K562 (cell line): ENCODE measurements around the gene HMGCL. TPM values are rescaled to one million over a fixed set of nuclear protein-coding genes. Genes with fewer than 3 reads are reported as not detected.

Experiments used
- KDM4B ChIP-seq, 2 experiments: fragments of 450-650 bp in 1 of 2; sonication (generic) in 1 of 2; IDR thresholded peaks; 2 replicates each; pipeline ENCODE4 v1.6.1; 2016 to 2017; ENCODE audit warnings: borderline replicate concordance in 2 of 2, antibody characterized with exemption in 1 of 2, low read depth in 1 of 2, mild to moderate bottlenecking in 1 of 2
- KLF6 ChIP-seq: fragments of 250-450 bp; sonication (Bioruptor Pico); IDR thresholded peaks from 2 replicates; pipeline ENCODE4 v1.4.0; 2020; ENCODE audit warnings: mild to moderate bottlenecking, moderate library complexity, borderline replicate concordance
- NBN ChIP-seq: fragments of 450-650 bp; IDR thresholded peaks from 2 replicates; pipeline ENCODE4 v1.6.1; 2016; ENCODE audit warnings: low read depth, mild to moderate bottlenecking
- NFE2 ChIP-seq: IDR thresholded peaks from 2 replicates; pipeline ENCODE4 v1.6.1; 2014; ENCODE audit warnings: antibody characterized with exemption, low read depth
- POLR2AphosphoS5 ChIP-seq: IDR thresholded peaks from 2 replicates; pipeline ENCODE4 v1.6.1; 2011; ENCODE audit warnings: mild to moderate bottlenecking, low read depth, low read length, moderate library complexity; ENCODE audit not compliant: control insufficient read depth, insufficient read depth
- TEAD2 ChIP-seq: fragments of 450-650 bp; IDR thresholded peaks from 2 replicates; pipeline ENCODE4 v1.6.1; 2016; ENCODE audit warnings: missing genetic modification characterization, control low read depth, missing compliant biosample characterization
- ZNF445 ChIP-seq: fragments of 250-450 bp; sonication (Bioruptor Pico); IDR thresholded peaks from 2 replicates; pipeline ENCODE4 v1.4.0; 2020; ENCODE audit warnings: low read depth, mild to moderate bottlenecking, moderate library complexity
- ZNF583 ChIP-seq: fragments of 250-450 bp; sonication (Bioruptor Pico); IDR thresholded peaks from 2 replicates; pipeline ENCODE4 v1.4.0; 2020
- ZNF830 ChIP-seq: fragments of 250-450 bp; sonication (Bioruptor Pico); IDR thresholded peaks from 2 replicates; pipeline ENCODE4 v1.5.0; 2021; ENCODE audit warnings: mild to moderate bottlenecking
- polyA plus RNA-seq, 8 experiments: library from polyadenylated mRNA; depleted of rRNA in 4 of 8; stranded (reverse) in 5 of 8; unstranded in 3 of 8; fragments of >200 nt; fragmentation: Nextera tagmentation in 2 of 8; fragmentation: Illumina TruSeq in 1 of 8; extraction: Ambion mirVana in 2 of 8; extraction: Trizol in 1 of 8; gene quantifications; 2 replicates each; pipeline versions ENCODE4 v1.2.1 to v1.2.3, GENCODE V29; 2011 to 2014; ENCODE audit warnings: inconsistent platforms in 1 of 8, missing spikeins in 1 of 8
- total RNA-seq, 7 experiments: library from RNA; depleted of rRNA in 6 of 7; stranded (reverse); fragments of >200 nt in 6 of 7; fragmentation: Illumina TruSeq in 2 of 7; extraction: Trizol in 2 of 7; gene quantifications; 2 replicates each; pipeline versions ENCODE4 v1.2.1 to v1.2.3, GENCODE V29; 2011 to 2021; ENCODE audit warnings: low replicate concordance in 1 of 7
- TF ChIP-seq, protein P1 (sequence below), 2 experiments: fragments of 450-650 bp; IDR thresholded peaks; 2 replicates each; pipeline ENCODE4 v1.6.1; 2018; ENCODE audit warnings: mild to moderate bottlenecking in 2 of 2, low read depth in 1 of 2; ENCODE audit not compliant: partially characterized antibody in 2 of 2
- TF ChIP-seq, protein P2 (sequence below): fragments of 450-650 bp; formaldehyde crosslinking; IDR thresholded peaks from 2 replicates; pipeline ENCODE4 v1.4.0; 2022; ENCODE audit warnings: mild to moderate bottlenecking, moderate library complexity
- TF ChIP-seq, protein P3 (sequence below): fragments of 200-800 bp; sonication (Bioruptor generic); IDR thresholded peaks from 2 replicates; pipeline ENCODE4 v1.6.1; 2017; ENCODE audit warnings: missing genetic modification characterization, missing compliant biosample characterization
- TF ChIP-seq, protein P4 (sequence below): sonication (generic); formaldehyde crosslinking; IDR thresholded peaks from 2 replicates; pipeline ENCODE4 v1.8.0; 2022; ENCODE audit warnings: mild to moderate bottlenecking, low read depth, missing genetic modification reagents
- TF ChIP-seq, protein P5 (sequence below): fragments of 450-650 bp; IDR thresholded peaks from 2 replicates; pipeline ENCODE4 v1.6.1; 2017; ENCODE audit warnings: antibody characterized with exemption, mild to moderate bottlenecking

The HMGCL gene
- total and polyA plus RNA-seq, 9 of the 15 experiments (the other 6 are each of a cell fraction or from before 2014, with no cell fraction given), result 18.0 to 82.2 (median 24.2) TPM

DNA sequence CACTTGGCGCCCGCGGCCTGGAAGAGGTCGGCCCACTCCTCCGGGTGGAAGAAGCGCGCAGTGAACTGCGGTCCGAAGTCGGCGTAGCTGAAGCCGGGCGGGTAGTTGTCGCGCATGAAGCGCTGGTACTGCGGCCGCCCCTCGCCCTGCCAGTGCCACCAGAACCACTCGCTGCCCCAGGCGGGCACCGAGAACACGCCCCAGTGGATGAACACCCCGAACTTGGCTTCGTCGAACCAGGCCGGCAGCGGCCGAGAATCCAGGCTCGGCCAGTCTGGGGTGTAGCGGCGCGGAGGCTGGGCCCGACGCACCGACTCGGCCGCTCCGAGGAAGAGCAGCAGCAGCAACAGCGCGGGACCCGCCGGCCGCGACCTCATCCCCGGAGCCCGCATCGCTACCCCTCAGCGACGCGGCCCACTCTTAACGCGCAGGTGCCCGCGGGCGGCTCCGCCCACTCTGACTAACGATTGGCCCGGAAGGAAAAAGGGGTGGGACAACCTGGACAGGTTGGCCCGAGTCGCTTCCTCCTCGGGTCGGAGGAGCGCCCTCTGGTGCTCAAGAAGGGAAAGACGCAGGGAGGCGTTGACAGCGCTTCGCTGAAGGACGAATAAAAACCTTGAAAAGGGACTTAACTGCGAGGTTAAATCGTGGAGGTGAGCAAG is 42.8 kb upstream of the HMGCL start, which contains the start of gene FUCA1 (continued):
- TF ChIP-seq, protein P1, sequence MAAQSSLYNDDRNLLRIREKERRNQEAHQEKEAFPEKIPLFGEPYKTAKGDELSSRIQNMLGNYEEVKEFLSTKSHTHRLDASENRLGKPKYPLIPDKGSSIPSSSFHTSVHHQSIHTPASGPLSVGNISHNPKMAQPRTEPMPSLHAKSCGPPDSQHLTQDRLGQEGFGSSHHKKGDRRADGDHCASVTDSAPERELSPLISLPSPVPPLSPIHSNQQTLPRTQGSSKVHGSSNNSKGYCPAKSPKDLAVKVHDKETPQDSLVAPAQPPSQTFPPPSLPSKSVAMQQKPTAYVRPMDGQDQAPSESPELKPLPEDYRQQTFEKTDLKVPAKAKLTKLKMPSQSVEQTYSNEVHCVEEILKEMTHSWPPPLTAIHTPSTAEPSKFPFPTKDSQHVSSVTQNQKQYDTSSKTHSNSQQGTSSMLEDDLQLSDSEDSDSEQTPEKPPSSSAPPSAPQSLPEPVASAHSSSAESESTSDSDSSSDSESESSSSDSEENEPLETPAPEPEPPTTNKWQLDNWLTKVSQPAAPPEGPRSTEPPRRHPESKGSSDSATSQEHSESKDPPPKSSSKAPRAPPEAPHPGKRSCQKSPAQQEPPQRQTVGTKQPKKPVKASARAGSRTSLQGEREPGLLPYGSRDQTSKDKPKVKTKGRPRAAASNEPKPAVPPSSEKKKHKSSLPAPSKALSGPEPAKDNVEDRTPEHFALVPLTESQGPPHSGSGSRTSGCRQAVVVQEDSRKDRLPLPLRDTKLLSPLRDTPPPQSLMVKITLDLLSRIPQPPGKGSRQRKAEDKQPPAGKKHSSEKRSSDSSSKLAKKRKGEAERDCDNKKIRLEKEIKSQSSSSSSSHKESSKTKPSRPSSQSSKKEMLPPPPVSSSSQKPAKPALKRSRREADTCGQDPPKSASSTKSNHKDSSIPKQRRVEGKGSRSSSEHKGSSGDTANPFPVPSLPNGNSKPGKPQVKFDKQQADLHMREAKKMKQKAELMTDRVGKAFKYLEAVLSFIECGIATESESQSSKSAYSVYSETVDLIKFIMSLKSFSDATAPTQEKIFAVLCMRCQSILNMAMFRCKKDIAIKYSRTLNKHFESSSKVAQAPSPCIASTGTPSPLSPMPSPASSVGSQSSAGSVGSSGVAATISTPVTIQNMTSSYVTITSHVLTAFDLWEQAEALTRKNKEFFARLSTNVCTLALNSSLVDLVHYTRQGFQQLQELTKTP (IDR thresholded peaks at IDR 0.05; ENCODE audit: low read depth in 1 of 2, partially characterized antibody in 2 of 2), result no peak
- no peak; the same call in 1 of the 2 replicates for TF ChIP-seq ZNF583 (CRISPR knock-in tag)
- TF ChIP-seq, protein P2, sequence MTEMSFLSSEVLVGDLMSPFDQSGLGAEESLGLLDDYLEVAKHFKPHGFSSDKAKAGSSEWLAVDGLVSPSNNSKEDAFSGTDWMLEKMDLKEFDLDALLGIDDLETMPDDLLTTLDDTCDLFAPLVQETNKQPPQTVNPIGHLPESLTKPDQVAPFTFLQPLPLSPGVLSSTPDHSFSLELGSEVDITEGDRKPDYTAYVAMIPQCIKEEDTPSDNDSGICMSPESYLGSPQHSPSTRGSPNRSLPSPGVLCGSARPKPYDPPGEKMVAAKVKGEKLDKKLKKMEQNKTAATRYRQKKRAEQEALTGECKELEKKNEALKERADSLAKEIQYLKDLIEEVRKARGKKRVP (CRISPR knock-in tag), result no peak
- peak; percentile 69; the same call in 1 of the 2 replicates for TF ChIP-seq ZNF830 (CRISPR knock-in tag)
- TF ChIP-seq KLF6 (CRISPR knock-in tag), result no peak
- TF ChIP-seq KDM4B (IDR thresholded peaks at IDR 0.05; ENCODE audit: borderline replicate concordance in 2 of 2, low read depth in 1 of 2), result no peak
- TF ChIP-seq, protein P3, sequence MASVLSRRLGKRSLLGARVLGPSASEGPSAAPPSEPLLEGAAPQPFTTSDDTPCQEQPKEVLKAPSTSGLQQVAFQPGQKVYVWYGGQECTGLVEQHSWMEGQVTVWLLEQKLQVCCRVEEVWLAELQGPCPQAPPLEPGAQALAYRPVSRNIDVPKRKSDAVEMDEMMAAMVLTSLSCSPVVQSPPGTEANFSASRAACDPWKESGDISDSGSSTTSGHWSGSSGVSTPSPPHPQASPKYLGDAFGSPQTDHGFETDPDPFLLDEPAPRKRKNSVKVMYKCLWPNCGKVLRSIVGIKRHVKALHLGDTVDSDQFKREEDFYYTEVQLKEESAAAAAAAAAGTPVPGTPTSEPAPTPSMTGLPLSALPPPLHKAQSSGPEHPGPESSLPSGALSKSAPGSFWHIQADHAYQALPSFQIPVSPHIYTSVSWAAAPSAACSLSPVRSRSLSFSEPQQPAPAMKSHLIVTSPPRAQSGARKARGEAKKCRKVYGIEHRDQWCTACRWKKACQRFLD (CRISPR knock-in tag), result peak; percentile 62; the same call in 1 of the 2 replicates
- TF ChIP-seq POLR2AphosphoS5, result 0 out of 2 replicates have a peak, but pooled peaks have one; percentile 32
- no peak for TF ChIP-seq ZNF445 (CRISPR knock-in tag)
- TF ChIP-seq TEAD2 (tag), result no peak
- no peak for TF ChIP-seq NFE2
- TF ChIP-seq, protein P4, sequence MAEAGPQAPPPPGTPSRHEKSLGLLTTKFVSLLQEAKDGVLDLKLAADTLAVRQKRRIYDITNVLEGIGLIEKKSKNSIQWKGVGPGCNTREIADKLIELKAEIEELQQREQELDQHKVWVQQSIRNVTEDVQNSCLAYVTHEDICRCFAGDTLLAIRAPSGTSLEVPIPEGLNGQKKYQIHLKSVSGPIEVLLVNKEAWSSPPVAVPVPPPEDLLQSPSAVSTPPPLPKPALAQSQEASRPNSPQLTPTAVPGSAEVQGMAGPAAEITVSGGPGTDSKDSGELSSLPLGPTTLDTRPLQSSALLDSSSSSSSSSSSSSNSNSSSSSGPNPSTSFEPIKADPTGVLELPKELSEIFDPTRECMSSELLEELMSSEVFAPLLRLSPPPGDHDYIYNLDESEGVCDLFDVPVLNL (CRISPR knock-in tag), result 0 out of 2 replicates have a peak, but pooled peaks have one; percentile 49
- TF ChIP-seq NBN, result no peak; the same call in 1 of the 2 replicates
- TF ChIP-seq, protein P5, sequence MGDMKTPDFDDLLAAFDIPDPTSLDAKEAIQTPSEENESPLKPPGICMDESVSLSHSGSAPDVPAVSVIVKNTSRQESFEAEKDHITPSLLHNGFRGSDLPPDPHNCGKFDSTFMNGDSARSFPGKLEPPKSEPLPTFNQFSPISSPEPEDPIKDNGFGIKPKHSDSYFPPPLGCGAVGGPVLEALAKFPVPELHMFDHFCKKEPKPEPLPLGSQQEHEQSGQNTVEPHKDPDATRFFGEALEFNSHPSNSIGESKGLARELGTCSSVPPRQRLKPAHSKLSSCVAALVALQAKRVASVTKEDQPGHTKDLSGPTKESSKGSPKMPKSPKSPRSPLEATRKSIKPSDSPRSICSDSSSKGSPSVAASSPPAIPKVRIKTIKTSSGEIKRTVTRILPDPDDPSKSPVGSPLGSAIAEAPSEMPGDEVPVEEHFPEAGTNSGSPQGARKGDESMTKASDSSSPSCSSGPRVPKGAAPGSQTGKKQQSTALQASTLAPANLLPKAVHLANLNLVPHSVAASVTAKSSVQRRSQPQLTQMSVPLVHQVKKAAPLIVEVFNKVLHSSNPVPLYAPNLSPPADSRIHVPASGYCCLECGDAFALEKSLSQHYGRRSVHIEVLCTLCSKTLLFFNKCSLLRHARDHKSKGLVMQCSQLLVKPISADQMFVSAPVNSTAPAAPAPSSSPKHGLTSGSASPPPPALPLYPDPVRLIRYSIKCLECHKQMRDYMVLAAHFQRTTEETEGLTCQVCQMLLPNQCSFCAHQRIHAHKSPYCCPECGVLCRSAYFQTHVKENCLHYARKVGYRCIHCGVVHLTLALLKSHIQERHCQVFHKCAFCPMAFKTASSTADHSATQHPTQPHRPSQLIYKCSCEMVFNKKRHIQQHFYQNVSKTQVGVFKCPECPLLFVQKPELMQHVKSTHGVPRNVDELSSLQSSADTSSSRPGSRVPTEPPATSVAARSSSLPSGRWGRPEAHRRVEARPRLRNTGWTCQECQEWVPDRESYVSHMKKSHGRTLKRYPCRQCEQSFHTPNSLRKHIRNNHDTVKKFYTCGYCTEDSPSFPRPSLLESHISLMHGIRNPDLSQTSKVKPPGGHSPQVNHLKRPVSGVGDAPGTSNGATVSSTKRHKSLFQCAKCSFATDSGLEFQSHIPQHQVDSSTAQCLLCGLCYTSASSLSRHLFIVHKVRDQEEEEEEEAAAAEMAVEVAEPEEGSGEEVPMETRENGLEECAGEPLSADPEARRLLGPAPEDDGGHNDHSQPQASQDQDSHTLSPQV, result no peak; the same call in 1 of the 2 replicates
